C4-2B (cell line): Measurements from ENCODE around the gene TBL1XR1.
"Not testable (repeated sequence)": the region's sequence is repeated elsewhere in the genome, so short reads cannot be mapped to it uniquely, and the experiment has no call there.

Experiments
- H3K27ac ChIP-seq: fragments of 450-650 bp; 2 replicates; pipeline ENCODE4 v1.5.1; 2017
- ZFX ChIP-seq: fragments of 450-650 bp; IDR thresholded peaks from 2 replicates; pipeline ENCODE4 v1.6.1; 2017
- TF ChIP-seq, protein P1 (sequence below): fragments of 450-650 bp; conservative IDR thresholded peaks from 2 replicates; pipeline ENCODE4 v1.5.1; 2017; ENCODE audit warnings: mild to moderate bottlenecking

Gene TBL1XR1

DNA sequence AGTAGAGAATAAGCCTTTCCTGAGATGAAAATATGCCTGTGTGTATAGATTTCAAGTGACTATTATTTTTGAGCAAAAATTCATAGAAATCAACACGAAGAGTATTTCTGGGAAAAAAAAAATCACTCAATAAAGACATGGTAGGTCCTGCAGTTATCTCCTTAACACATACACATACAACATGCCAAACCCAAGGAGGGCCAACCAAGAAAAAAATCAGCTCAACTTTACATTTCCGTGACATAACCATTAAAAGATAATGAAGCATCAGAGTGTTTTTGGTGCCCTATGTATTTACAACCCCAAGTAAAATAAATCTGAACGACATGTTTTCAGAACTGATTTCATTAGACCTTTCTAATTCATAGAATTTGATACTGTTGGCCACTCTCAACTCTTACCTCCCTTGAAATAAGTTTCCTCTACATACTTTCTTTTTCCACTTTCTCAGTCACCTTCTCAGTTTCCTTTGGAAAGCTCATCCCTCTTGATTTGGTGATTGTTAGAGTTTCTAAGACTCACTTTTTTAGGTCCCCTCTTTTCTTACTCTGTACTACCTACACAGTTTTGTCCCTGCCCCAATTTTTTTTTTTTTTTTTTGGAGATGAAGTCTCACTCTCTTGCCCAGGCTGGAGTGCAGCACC, 162.3 kb downstream of the TBL1XR1 start:
- TF ChIP-seq, protein P1, sequence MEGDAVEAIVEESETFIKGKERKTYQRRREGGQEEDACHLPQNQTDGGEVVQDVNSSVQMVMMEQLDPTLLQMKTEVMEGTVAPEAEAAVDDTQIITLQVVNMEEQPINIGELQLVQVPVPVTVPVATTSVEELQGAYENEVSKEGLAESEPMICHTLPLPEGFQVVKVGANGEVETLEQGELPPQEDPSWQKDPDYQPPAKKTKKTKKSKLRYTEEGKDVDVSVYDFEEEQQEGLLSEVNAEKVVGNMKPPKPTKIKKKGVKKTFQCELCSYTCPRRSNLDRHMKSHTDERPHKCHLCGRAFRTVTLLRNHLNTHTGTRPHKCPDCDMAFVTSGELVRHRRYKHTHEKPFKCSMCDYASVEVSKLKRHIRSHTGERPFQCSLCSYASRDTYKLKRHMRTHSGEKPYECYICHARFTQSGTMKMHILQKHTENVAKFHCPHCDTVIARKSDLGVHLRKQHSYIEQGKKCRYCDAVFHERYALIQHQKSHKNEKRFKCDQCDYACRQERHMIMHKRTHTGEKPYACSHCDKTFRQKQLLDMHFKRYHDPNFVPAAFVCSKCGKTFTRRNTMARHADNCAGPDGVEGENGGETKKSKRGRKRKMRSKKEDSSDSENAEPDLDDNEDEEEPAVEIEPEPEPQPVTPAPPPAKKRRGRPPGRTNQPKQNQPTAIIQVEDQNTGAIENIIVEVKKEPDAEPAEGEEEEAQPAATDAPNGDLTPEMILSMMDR: no peak
- TF ChIP-seq ZFX: no peak
- H3K27ac ChIP-seq: peak overlapping the region; percentile 26; the same call in 1 of the 2 replicates

DNA sequence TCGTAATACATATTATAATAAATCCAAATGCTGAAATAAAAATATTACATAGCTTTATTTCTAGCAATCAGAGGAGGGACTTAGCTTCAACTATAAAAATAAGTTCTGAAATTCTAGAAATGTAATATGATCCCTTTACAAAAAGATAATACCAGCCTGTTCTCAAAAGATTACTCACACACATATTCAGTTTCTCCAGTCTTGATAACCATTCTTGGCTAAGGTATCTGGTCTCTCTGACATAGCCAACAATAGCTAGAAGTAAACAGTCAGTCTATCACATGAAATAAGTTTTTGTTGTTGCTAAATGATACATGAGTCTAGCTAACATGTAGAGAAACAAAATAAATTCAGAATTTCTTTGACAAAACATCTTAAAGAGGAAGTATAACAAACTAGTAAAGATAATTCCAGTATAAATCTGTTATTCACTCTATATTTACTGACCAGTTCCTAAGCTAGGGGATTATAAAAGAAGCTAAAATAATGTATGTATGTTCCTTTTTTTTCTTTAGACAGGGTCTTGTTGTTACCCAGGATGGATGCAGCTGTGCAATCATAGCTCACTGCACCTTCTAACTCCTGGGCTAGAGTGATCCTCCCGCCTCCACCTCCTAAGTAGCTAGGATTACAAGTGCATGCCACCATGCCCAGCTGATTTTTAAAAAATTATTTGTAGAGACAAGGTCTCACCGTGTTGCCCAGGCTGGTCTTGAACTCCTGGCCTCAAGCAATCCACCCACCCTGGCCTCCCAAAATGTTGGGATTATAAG, 170.6 kb downstream of the TBL1XR1 start:
- H3K27ac ChIP-seq: peak overlapping the region; percentile 20; the same call in 1 of the 2 replicates
- TF ChIP-seq, protein P1: no peak
- no peak for TF ChIP-seq ZFX

DNA sequence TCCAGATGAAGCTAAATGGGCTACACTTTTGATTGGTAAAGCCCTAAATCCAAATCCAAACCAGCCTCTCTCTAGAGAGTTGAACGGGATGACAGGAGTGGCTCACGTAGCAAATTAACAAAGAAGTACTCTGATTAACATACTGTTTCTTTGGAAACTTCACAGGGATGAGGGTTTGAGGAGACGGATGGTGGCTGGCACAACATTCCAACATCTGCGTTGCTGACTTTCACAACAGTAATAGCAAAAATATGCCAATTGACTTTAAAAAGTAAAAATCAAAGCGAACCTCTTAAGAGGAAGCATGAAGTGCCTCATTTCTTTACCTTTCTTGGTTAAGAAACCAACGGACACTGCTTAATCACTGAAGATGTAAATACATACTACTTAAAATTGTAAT, 181.4 kb downstream of the TBL1XR1 start:
- TF ChIP-seq, protein P1: no peak
- TF ChIP-seq ZFX: no peak

DNA sequence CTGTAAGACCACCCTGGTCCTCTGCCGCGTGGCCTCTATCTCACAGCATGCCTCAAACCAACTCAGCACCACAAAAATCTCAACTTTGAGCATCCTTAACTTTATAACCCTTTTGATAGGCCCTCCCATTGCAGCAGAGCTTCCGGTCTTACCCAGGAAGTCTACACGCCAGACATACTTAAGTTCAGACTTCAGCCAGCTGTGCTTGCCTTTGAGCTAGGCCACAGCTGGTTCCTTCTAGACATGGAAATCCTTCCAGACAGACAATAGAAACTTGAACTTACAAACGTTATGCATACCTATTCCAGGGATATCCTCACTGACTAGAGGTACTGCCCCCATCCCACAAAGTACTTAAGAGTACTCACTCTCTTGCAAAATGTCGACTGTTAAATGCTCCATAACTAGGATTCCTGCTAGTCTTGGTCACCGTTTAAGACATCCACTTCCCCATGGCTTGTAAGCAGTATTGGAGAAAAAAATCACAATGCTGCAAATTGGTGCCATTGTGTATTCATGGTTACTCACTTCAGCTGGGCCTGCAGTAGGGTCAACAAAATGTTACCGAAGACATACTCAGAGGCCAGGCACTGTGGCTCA, 183.5 kb downstream of the TBL1XR1 start:
- TF ChIP-seq, protein P1: no peak
- TF ChIP-seq ZFX: no peak
- H3K27ac ChIP-seq: no peak overlapping the region

More for the DNA sequence above, 181.4 kb downstream of the TBL1XR1 start:
- H3K27ac ChIP-seq: no peak overlapping the region

DNA sequence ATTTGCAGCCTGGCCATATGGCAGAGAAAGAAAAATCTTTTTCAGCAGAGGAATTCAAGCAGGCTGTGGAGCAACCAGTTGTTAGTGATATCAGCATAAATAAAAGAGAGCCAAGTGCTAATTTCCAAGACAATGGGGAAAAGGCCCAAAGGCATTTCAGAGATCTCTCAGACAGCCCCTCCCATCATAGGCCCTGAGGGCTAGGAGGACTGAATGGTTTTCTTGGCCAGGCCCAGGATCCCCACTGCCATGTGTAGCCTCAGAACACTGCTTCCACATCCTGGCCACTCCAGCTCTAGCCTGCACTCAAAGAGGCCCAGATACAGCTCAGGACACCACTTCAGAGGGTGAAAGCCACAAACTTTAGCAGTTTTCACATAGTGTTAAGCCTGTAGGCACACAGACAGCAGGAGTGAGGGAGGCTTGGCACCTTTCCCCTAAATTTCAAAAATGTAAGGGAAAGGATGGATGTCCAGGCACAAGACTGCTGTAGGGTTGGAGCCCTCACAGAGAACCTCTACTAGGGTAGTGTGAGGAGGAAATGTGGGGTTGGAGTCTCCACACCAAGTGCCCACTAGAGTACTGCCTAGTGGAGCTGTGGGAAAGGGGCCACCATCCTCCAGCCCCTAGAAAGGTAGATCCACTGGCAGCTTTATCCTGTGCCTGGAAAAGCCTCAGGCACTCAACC, 191.4 kb downstream of the TBL1XR1 start:
- no peak for TF ChIP-seq ZFX
- TF ChIP-seq, protein P1: no peak
- no peak overlapping the region for H3K27ac ChIP-seq

DNA sequence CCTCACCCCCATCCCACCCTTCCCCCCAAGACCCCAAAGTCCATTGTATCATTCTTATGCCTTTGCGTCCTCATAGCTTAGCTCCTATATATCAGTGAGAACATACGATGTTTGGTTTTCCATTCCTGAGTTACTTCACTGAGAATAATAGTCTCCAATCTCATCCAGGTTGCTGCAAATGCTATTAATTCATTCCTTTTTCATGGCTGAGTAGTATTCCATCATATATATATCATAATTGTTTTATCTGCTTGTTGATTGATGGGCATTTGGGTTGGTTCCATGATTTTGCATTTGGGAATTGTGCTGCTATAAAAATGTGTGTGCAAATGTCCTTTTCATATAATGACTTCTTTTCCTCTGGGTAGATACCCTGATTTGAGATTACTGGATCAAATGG, 197.1 kb downstream of the TBL1XR1 start:
- not testable (repeated sequence) for H3K27ac ChIP-seq

DNA sequence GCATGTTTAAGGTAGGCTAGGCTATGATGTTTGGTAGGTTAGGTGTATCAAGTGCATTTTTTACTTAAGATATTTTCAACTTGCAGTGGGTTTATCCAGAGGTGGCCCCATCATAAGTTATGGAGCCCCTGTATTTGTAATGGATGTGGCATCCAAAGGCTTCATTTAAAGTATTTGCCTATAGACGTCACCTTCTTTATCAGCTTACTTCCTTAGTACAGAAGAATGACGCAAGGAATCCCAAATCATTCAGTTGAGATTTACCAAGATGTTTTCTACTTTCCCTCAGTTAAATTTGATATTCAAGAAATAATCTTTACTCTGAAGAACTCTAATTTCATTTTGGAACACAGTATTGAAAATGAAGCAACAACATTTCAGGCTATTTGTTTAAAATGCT, 201.3 kb downstream of the TBL1XR1 start:
- no peak overlapping the region; the same call in 1 of the 2 replicates for H3K27ac ChIP-seq
- TF ChIP-seq, protein P1: no peak
- TF ChIP-seq ZFX: no peak
